ENCODE data around the gene GMPPA.

GMPPA gene

DNA sequence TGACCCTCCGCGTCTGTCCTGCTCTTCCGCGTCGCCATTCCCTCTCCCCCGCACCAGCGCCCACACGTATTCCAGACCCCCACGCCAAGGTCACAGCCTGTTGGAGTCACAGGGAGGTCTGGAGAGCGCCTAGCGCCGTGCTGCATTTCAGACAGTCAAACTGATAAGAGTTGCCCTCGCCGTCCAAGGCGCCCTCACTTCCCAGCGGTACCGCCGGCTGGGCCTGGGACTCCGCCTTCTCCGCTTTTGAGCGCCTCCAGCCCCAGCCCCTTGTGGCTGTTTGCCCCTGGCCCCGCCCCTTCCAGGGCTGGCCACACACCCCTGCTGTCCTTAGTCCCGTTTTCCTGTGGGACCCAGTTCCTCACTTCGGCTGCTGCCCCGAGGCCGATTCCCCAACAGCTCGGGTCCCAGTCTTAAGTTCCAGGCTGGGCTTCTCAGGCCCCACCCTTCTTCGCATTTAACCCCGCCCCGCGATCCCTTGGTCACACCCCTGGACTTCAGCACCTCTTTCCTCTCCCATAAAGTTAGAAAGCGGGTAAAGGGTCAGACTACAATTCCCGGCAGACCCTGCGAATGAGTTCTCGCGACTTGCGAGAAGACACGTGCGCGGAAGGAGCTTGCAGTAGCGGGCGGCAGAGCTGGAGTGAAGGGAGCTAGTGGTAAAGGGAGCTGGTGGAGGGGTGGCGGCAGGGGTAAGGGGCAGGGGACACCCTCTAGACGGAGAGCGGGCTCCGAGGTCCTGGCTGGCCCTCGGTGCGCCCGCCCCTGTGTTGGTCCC lies at the start of gene GMPPA:
TSS of gene GMPPA (plus strand) at position 612 of the 778 bp plus-strand sequence. CDS start 1,085 bp downstream, outside the sequence.
- peak; percentile 94 to 95 for DNase-seq

DNA sequence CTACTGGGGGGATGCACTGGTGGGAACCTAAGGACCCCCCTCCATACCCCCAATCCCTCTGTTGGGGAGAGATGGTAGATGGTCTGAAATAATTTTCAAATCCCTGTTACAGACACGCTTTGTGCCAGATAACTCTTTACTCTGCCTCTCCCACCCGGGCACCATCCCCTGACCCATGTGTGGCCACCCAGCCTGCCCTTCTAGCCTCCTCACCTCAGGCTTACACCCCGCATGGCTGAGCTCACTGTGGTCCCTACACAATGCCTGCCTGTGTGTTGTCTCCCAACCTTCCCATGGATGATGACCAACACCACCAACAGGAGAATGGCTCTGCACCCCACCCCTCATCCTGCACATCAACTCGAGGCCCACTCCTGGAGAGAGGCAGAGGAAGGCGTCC lies 49.1 kb upstream of the GMPPA start:
- DNase-seq: no peak

DNA sequence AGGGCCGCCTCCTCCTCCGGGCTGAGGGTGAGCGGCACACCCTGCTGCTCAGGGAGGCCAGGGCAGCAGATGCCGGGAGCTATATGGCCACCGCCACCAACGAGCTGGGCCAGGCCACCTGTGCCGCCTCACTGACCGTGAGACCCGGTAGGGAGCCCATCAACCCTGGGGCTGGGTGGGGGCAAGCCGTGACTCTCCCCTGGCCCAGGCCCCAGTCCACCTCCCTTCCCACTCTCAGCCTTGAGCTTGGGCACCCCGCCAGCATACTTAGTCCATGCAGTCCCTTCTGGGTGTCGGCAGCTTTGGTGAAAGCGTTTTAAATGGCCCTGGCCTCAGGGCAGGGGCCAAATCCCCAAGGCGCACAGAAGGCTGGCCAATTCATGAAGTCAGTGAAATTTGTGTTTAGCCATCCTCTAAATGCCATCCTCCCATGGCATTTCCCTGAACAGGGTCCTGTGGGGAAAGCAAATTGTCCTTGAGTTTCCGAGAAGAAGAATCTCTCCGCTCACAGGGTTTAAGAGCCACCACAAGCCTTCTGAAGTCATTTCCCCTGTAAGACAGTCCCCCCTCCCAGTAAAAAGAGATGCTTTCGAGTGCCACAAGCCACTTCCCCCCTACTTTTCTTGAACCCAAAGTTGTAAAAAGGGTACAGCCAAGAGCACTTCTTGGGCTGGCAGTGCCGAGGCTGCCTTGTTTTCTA lies 46.9 kb upstream of the GMPPA start:
- DNase-seq: no peak

DNA sequence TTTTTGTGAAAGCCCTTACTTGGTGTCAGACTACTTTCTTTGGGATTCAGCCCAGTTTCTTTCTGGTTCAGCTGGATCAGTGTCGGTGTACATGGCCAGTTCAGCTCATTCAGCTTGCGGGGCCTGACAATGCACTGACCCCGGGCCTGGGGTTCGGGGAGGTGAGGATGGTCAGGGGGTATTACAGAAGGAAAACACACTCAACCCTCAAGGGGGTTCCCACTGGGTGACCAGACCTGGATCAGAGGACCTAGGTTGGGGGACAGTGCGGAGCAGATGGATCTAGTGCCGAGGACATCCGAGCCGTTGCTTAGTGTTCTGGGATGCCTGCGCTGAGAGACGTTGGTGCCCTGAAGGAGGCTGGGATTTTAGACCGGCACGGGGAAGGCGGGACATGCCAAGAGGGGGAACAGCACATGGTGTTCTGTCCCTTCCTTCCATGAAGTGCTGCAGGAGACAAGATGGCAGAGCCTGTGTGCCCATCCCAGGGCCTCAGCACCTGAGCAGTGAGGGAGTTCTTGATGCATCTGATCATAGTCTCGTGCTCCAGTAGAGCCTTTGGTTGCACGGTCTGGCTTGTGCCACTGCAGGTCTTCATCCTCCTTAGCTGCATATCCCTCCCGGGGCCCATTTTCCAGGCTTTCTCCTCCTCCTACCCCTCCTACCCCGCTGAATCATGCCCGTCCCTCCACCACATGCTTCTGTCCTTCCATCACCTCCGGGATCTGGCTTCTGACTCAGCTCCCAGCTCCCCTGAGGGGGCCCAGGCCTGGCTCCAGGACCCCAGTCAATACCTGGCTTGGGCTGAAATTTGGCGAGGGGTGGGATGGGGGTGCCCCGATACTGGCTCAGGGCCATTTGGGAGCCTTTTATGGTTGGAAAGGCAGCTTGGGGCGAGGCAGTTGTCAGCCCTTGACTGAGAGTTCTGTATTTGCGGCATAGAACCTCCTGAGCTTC lies 46.1 kb upstream of the GMPPA start:
- DNase-seq: peak in 1 of 2 experiments; percentile 48

DNA sequence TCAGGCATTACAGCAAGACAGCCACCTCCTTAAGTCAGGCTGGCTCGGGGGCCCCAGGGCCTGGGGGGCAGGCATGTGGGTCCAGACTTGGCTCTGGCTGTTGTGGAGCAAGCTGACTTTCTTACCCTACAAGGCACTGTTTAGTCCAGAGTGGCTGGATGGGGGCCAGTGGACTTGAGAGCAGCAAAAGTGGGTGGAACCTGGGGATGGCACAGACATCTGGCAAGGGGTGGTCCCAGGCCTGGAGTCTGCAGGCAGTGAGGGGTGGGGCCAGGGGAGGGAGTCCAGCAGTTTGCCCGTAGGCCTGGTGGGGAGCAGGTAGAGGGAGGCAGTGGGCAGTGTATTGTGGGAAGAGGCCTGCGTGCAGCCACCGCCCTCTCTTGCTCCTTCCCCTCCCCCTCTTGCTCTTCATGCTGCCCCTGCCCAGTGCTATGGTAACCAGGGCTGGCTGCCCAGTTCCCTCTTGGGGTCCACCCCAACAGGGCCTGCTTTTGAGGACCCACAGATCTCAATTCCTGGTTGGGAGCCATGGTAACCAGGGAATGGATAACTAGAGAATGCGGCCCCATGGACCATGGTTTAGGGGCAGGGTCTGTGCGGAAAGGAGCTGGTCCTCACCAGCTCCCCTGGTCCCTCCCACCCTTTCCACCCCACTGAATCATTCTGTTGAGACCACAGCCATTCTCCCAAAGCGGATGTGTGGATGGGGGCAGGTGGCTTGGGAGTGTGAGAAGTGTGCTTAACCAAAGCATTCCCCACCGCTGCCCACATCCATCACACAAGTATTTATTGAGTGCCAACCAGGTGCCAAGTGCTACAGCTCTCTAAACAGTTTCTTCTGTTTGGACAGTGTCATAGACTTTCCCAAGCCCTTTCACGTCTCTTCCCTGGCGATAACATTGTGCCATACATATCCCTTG lies 44.8 kb upstream of the GMPPA start:
- DNase-seq: peak in 1 of 2 experiments; percentile 56

DNA sequence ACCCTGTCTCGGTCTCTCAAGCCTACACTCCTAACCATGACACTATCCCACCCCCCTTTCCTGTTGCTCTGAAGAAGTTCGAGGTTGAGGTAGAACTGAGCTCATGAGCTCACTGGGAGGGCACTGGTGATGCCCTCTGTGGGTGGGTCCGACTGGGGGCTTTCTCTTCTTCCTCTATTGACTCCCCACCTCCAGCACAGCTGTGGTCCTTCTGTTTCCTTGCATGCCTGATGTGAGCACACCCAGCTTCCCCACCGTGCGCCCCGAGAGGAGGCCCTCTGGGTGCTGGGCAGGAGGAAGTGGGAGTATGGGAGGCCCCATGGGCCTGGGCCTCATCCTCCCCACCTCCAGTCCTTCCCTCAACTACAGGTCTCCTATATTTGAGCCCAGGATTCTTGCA lies 43.1 kb upstream of the GMPPA start:
- DNase-seq: no peak

DNA sequence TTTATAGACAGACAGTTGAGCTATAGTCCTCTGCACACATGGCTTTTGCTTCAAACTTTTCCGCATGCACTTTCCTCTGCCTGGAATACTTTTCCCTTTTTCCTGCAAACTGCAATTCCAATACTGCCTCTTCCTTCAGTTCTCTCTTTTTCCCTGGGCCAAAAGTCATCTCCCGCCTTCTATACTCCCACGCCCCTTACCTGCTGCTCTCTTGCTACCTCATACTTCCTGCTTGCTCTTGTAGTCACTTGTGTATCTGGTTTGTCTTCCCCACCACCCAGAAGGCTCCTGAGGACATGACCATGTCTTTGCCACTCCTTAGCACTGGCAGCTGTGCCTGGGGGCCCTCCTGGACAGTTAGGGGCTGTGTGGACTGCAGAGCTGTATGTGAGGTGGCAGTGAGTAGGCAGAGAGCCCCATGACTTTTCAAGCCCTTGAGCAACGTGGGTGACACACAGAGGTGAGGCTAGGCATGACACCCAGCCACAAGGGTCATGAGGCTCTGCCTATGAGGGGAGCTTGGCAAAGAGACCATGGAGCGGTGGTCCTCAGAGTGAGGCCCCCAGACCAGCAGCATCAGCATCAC lies 40.8 kb upstream of the GMPPA start:
- DNase-seq: no peak

DNA sequence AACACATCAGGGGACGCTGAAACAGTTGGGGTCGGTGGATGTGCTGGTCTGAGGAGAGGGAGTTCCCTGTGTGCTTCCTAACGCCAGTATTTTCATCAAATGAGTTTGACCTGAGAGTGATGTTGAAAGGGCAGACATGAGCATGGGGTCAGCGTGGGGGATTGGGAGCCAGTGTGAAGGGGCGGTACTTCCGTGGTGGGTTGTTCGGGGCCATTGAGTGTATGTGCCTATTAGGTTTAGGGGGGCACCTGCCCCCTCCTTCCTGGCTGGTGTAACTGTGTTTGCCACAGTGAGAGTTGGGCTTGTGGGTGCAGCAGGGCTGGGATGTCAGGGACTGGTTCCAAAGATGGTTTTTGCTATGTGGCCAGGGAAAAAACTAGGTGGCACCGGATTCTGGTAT lies 39.7 kb upstream of the GMPPA start:
- DNase-seq: no peak

DNA sequence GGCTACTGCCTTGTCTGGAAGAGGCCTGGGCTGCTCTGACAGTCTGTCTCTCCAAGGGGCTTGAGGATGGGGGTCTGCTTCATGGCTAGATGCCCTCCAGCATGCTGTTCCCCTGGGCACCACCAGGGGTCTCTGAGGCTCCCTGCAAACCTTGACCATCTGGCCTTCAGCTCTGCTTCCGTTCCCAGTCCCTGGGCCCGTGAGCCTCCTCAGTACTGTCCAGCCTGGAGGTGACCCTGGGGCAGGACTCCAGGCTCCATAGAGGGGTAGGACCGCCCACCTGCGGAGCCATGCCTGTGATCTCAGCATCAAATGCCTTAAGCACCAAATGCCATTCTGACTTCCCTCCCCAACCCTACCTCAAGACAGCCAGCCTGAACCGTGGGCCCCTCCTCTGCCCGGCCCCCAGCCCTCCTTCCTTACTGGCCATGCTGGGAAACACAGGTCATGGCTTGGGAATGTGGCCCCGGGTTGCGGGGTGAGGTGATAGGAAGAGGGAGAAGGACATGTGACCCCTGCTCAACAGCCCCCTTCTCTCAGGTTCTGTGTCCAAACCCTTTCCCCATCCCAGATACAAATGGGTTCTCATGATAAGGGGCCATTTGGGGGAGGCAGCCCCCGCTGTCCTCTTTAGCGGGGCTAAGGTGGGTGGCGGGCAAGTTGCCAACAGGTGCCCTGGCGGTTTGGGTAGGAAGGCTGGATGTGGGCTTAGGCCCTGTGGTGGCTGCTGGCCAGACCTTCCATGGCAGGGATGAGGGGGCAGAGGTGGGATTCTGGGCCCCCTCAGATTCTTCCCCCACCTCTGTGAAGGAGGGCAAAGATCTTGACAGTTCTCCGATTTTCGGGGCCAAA lies 39.0 kb upstream of the GMPPA start:
- DNase-seq: peak in 1 of 2 experiments; percentile 26

DNA sequence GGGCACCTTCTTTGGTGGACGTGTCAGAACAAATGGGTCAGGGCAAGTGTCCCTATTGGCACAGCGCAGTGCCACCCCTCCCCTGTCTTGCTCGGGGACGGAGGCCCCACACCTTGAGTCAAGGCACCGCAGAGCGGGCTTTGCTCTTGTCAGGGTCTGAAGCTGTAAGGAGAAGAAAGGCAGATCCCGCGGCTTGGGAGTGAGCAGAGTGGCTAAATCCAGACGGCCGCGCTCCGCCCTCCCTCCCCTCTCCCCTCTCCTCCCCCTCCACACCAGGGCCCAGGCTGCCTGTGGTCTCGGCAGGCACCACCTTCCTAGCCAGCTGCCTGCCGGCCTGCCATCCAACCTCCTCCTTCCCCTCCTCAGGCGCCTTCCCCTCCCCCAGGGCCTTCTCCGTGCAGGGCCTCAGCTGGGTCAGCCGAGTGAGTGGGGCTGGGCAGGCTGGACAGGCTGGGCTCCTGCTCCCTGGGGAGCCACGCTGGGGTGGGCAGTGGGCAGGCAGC lies 38.2 kb upstream of the GMPPA start:
- DNase-seq: no peak

DNA sequence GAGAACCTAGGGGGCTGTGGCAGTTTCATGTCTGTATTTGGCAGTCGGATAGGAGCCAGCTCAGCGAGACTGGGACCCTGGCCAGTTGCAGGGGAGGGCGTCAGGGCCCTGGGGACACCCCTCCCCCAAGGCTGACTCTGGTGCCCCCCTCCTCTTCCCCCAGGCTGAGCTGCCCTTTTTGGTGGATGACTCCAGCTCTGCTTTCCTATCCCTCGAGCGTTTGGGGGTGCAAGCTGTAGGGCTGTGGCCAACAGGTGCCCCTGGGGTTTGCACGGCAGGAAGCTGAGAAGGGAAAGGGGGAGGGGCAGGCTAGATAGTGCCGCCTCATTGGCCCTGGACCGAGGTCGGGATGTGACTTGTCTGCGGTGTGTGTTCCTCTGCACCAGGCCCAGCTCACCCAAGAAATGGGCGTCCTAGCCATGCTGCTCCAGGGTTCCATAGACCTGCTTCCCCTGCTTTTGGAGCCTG lies 37.6 kb upstream of the GMPPA start:
- DNase-seq: no peak

DNA sequence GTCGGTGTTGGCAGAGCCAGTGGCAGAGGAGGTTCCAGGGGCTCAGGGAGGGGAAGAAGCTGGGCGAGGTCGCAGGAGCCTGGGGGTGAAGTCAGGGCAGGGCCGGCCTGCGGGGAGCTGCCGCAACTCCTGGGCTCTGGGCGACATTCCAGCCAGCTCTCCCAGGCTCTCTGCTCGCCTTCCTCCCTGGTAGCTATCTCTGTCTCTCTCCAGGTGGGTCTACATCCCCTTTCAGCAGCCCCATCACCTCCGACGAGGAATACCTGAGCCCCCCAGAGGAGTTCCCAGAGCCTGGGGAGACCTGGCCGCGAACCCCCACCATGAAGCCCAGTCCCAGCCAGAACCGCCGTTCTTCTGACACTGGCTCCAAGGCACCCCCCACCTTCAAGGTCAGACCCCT lies 37.0 kb upstream of the GMPPA start:
- no peak for DNase-seq

DNA sequence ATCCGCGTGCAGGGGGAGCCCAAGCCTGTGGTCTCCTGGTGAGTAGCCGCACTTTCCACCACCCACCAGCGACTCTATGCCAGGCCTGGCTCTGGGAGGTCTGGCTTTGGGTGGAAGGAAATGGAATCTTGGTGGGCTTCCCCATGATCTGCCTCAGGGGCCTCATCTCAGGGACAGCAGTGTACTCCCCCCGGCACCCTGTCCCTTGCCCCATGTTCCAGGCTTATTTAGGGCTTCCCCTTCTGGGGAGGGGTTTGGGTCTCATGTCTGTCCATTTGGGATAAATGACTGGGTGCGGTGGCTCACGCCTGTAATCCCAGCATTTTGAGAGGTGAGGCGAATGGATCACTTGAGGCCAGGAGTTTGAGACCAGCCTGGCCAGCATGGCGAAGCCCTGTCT lies 36.3 kb upstream of the GMPPA start:
- no peak for DNase-seq

DNA sequence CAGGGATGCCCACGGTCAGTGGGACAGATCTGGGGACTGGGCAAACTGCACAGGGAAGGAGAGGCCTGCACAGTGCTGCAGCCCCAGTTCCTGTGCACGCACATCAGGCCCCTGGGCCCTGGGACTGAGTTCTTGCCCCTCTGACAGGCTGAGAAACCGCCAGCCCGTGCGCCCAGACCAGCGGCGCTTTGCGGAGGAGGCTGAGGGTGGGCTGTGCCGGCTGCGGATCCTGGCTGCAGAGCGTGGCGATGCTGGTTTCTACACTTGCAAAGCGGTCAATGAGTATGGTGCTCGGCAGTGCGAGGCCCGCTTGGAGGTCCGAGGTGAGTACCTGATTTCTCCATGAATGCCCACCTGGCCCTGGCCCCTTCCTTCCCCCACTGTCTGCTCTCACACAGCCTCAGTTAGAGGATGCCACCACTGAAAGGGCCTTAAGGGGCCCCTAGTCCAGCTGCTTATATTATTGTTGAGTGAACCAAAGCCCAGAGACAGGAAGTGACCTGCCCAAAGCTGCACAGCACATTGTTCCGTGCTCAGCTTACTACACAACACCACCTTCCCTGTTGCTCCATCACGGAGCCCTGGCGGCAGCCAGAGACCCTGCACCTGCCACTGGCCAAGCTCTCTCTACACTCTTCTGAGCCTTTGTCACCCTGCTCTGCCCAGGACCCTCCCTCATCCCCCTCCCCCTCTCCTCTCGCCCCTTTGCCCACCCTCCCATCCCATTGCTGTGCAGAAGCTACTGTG lies 34.2 kb upstream of the GMPPA start:
- no peak for DNase-seq

DNA sequence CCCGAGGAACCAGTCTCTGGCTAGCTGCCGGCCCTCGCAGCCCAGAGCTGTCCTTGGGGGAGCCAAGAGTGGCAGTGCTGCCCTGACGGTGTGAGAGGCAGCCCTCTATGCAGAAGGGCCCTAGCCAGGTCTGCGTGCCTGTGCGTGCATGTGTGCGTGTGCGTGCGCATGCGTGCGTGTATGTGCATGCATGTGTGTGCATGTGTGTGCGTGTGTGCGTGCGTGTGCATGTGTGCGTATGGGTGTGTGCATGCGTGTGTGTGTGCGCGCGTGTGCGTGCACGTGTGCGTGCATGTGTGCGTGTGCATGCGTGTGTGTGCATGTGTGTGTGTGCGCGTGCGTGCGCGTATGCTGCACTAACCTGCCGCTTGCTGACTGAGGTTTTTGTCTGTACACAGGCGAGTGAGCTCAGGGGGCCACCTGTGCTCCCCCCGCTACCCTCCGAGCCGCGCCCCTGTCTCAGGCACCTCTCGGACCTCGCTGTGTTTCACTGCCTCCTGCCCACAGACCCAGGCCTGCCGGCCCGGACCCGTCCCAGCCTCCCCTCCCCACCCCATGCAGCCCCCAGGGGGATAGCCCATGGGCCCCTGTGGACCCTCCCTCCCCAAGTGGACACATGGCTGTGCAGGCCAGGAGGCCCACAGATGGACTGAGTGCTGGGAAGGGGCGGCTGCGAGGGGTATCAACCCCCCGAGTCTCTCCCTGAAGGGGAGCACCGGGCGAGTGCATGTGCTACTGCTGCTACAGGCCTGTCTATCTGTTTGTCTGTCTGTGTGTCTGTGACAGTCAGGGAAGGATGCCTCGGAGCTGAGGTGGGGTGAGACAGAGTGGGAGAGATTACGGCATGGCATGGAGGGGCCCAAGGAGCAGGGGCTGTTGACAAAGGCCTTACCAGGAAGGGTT lies 32.8 kb upstream of the GMPPA start:
- DNase-seq: no peak

DNA sequence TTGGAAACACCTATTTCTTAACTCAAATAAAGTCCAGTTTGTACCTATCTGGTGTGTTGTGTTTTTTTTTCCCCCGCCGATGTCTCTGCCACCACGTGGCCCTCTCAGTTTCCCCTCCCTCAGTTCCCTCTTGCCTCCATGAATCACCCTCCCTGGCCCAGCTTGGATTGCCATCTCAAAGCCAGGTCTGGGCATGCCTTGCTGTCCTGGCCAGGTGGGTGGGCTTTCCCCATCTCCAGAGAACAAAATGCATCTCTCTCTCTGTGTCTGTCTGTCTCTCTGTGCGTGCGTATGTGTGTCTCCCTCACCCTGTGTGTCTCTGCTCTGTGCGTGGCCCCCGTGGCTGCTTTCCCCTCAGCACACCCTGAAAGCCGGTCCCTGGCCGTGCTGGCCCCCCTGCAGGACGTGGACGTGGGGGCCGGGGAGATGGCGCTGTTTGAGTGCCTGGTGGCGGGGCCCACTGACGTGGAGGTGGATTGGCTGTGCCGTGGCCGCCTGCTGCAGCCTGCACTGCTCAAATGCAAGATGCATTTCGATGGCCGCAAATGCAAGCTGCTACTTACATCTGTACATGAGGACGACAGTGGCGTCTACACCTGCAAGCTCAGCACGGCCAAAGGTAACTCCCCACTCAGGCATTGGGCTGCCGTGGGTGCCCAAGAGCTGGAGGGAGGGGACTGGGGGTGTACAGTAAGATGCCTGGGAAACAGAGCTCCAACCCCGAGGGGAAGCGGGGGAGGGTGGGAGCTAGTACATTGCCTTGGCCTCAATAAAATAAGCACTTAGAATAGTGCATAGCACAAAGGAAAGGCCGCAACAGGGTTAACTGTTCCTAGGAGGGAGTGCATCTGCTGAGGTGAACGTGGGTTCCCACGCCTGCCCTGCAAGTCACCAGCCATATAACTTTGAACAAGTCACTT lies 31.6 kb upstream of the GMPPA start:
- no peak for DNase-seq

DNA sequence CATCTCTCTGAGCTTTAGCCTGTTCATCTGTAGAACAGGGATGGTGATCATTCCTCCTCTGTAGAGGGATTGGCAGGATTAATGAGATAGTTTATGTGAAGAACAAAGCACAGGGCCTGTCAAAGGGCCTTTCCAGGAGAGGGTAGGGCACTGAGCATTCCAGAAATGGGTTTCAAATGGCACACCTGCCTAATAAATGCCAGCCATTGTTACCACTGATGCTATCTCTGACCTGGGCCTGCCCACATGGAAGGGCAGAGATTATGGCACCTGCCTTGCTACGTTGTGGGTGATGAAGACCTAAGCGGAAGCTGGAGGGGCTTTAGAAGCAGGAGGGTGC lies 31.0 kb upstream of the GMPPA start:
- DNase-seq: no peak
